ENCODE results near the gene NRF1.
A peak's percentile ranks its signal among the peaks of the same experiment; 100 is the strongest.
"Not testable (repeated sequence)": the region's sequence is repeated elsewhere in the genome, so short reads cannot be mapped to it uniquely, and the experiment has no call there.

Gene NRF1

GRCh38 chr7:129785685-129786514, 174.4 kb downstream of the NRF1 start:
- DNase-seq = no peak

- peak; percentile 24 for DNase-seq
Measured at GRCh38 chr7:129786825-129787563, 175.5 kb downstream of the NRF1 start.

GRCh38 chr7:129789000-129789399, 177.5 kb downstream of the NRF1 start:
- no peak for DNase-seq

GRCh38 chr7:129789652-129790051, 178.1 kb downstream of the NRF1 start:
- DNase-seq = no peak

GRCh38 chr7:129790136-129790535, 178.6 kb downstream of the NRF1 start:
- DNase-seq = no peak

GRCh38 chr7:129792721-129793120, 181.2 kb downstream of the NRF1 start:
- DNase-seq = no peak

GRCh38 chr7:129793506-129794310, 182.2 kb downstream of the NRF1 start:
- no peak for DNase-seq

GRCh38 chr7:129794461-129794860, 182.9 kb downstream of the NRF1 start:
- DNase-seq = not testable (repeated sequence)

GRCh38 chr7:129796186-129796775, 184.8 kb downstream of the NRF1 start:
- no peak for DNase-seq

GRCh38 chr7:129797214-129797789, 185.8 kb downstream of the NRF1 start:
- DNase-seq = no peak

GRCh38 chr7:129798616-129799349, 187.3 kb downstream of the NRF1 start:
- no peak for DNase-seq

- no peak for DNase-seq
Measured at GRCh38 chr7:129799350-129799955, 187.9 kb downstream of the NRF1 start.

GRCh38 chr7:129800901-129801300, 189.4 kb downstream of the NRF1 start:
- DNase-seq = no peak

GRCh38 chr7:129801882-129802281, 190.4 kb downstream of the NRF1 start:
- no peak for DNase-seq

- DNase-seq = no peak
Measured at GRCh38 chr7:129803546-129804081, 192.1 kb downstream of the NRF1 start.

- DNase-seq = no peak
Measured at GRCh38 chr7:129804111-129804889, 192.8 kb downstream of the NRF1 start.

GRCh38 chr7:129804890-129805719, 193.6 kb downstream of the NRF1 start:
- DNase-seq = no peak
